HG02981 (cell line): ENCODE results near the gene UBXN4.
"Not testable (repeated sequence)": the region's sequence is repeated elsewhere in the genome, so short reads cannot be mapped to it uniquely, and the experiment has no call there.

Source experiments
- ATAC-seq: cut with Tn5 transposase; IDR thresholded peaks from one replicate; pipeline ENCODE4 v1.9.1; 2021; ENCODE audit warnings: mild to moderate bottlenecking, moderate library complexity; ENCODE audit not compliant: unreplicated experiment

UBXN4 gene

GRCh38 chr2:135741395-135742324 is at the start of gene UBXN4:
Gene UBXN4 (plus strand): TSS chr2:135741855. CDS start chr2:135741930, 75 bp downstream.
- ATAC-seq = peak; percentile 92

- ATAC-seq = no peak
Measured at GRCh38 chr2:135694711-135695110, 46.9 kb upstream of the UBXN4 start.

DNA sequence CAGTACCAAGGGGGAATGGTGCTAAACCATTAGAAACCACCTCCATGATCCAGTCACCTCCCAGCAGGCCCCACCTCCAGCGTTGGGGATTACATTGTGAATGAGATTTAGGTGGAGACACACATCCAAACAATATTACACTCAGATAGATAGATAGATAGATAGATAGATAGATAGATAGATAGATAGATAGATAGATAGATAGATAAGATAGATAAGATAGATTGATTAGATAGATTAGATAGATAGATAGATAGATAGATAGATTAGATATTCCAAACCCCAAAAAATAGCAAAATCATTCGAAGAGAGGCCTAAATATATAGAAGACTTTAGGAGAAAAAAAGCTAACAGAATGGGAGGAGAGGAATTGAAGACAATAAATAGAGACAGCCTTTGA is 42.8 kb upstream of the UBXN4 start:
- no peak for ATAC-seq

GRCh38 chr2:135701442-135701841 is 40.2 kb upstream of the UBXN4 start:
- ATAC-seq = no peak

GRCh38 chr2:135703300-135703699 is 38.4 kb upstream of the UBXN4 start:
- ATAC-seq = no peak

DNA sequence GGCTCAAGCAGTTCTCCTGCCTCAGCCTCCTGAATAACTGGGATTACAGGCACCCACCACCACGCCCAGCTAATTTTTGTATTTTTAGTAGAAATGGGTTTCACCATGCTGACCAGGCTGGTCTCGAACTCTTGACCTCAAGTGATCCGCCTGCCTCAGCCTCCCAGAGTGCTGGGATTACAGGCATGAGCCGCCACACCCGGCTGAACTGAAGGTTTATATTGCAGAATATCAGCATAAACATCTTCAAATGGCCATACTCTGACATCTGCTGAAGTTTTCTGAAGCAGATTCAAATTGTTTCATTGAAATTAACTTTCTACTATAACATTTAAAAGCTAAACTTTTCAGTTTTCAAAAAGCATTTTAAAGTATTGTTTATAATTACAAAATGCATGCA is 37.6 kb upstream of the UBXN4 start:
- not testable (repeated sequence) for ATAC-seq

GRCh38 chr2:135708159-135708558 is 33.5 kb upstream of the UBXN4 start:
- no peak for ATAC-seq

DNA sequence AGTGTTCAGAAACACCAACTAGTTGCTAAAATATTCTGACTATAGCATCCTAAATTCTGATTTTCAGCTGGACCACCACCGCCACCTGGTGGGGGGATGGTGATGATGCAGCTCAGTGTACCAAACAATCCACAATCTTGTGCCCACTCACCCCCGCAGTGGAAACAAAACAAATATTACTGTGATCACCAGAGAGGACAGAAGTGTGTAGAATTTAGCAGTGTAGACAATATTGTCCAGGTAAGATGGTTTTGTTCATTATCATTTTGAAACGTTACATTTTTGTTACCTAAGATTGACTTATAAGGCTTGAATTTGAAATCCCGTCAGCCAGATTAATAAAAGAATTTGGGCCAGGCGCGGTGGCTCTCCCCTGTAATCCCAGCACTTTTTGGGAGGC is 31.7 kb upstream of the UBXN4 start:
- ATAC-seq = no peak

- not testable (repeated sequence) for ATAC-seq
Measured at GRCh38 chr2:135715086-135715485, 26.6 kb upstream of the UBXN4 start.

GRCh38 chr2:135728064-135728743 is 13.5 kb upstream of the UBXN4 start:
- ATAC-seq = no peak

- no peak for ATAC-seq
Measured at GRCh38 chr2:135732561-135732960, 9.1 kb upstream of the UBXN4 start.

DNA sequence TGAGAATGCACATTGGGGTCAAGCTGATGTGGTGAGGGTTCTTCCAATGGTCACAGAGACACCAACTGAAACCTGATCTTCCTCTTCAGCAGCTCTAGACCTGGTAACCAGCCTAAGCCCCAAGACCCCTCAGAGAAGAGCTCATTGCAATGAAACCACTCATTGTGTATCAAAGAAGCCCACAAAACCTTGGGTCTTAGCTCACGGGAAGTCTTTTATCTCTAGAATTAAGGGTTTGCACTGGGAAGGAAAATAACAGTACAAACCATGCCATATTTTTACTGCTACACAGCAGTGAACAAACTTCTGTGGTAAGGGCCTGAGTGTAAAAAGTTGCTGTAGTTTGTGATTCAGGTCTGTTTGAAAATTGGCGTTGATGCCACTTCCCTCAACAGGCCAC is 8.6 kb upstream of the UBXN4 start:
- ATAC-seq = no peak

DNA sequence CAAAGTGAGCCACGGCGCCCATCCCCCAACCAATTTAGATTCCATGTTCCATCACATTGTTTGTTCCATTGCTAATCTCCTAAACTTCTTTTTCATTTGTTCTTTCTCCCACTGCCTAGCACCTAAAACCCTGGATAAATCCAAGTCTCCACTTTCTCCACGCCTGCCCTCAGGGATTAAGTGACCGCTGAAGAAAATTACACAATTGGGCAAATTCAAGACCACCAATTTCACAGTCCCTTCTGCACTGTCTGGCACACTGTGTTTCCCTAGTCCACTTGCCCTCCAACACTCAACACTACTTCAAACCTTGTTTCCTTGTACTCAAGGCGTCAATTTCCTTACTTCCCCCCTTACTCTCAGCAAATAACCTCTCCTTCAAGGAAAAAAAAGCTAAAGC is 5.1 kb upstream of the UBXN4 start:
- ATAC-seq = no peak

GRCh38 chr2:135740206-135740605 is 1.4 kb upstream of the UBXN4 start:
- no peak for ATAC-seq

DNA sequence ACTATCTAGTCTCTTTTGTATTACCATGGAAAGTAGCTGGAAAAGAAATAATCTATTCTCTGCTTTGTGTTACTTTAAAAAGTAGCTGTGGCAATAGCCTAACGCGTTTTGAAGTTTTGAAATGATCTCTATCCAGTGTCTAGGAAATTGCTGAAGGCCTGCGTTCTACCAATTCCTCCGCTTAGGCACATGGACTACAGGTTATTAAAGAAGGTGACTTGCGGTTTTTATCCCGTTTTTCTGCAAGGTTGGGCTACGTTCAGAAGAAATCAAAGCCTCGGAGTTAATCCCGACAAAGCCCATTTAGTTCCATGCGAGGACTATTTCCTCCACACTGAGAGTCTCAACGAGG is 636 bp upstream of the UBXN4 start:
- no peak for ATAC-seq

- ATAC-seq = peak; percentile 19
Measured at GRCh38 chr2:135742325-135742757, 686 bp downstream of the UBXN4 start.

- ATAC-seq = no peak
Measured at GRCh38 chr2:135743860-135744259, 2.2 kb downstream of the UBXN4 start.

DNA sequence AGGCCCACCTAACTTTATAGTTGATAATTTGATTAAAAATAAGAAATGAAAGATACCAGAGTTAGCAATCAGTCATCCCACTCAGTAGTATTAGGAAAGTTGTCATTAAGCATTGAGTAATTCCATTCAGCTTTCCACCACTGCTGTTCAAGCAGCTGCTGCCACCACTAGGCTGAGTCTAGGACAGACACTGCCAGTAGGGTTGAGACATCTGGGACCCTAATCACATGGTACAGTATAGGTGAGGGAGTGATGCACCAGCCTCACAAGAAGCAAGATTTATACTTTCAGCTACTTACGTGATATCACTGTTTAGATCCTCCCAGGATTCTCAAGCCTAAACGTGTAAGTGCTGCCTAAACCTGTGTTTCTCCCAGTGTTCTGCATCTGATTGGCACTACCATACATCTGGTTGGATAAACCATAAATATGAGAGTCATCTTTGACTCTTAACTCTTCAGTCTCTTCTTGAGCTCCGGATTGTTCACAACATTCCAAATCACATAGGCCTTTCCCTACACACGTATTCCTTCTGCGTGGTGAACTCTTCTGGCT is 3.2 kb downstream of the UBXN4 start:
- no peak for ATAC-seq

DNA sequence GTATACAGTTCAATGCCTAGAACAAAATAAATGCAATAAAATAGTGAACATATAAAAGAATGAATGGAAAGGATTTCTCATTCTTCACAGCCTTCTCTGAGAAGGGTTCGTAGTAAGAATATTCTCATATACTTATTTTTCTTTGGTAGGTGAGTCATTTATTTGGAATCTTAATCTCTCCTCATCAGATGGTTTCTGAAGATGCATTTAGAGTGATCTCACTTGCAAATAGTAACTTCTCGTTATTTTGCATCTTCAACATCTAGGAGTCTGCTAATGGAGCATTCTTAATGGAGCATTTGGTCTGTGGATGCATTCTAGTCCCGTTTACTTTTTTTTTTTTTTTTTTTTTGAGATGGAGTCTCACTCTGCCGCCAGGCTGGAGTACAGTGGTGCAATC is 3.9 kb downstream of the UBXN4 start:
- ATAC-seq = no peak

- no peak for ATAC-seq
Measured at GRCh38 chr2:135755573-135755972, 13.9 kb downstream of the UBXN4 start.

DNA sequence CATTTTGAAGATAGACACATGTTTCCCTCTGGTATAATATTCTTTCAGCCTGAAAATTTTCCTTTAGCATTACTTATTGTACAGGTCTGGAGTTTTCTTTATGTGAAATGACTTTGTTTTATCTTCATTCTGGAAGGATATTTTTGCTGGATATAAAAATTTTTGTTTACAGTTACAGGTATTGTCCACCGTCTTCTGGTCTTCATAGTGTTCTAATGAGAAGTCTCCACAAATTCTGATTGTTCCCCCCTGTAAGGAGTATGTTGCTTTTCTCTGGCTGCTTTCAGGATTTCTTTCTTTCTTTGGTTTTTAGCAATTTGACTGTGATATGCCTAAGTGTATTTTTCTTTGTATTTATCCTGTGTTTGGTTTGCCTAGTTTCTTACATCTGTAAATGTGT is 15.0 kb downstream of the UBXN4 start:
- ATAC-seq = no peak

- ATAC-seq = no peak
Measured at GRCh38 chr2:135762022-135762421, 20.4 kb downstream of the UBXN4 start.
